LNCaP clone FGC (cell line): Measurements from ENCODE around the gene MRPS18B.
A peak's percentile ranks its signal among the peaks of the same experiment; 100 is the strongest.

Source experiments
- DNase-seq: peaks from one replicate; pipeline ENCODE4 v3.0.0-alpha.2; 2011; ENCODE audit warnings: low read depth
- H3K4me3 ChIP-seq: 2 replicates; pipeline ENCODE4 v1.5.1; 2011; ENCODE audit warnings: mild to moderate bottlenecking, low read depth, low read length, control low read depth
- TF ChIP-seq, protein P1 (sequence below): IDR thresholded peaks from 2 replicates; pipeline ENCODE4 v1.5.1; 2012; ENCODE audit warnings: mild to moderate bottlenecking; ENCODE audit not compliant: control insufficient read depth, insufficient read depth; ENCODE audit errors: extremely low read depth

MRPS18B gene

DNA sequence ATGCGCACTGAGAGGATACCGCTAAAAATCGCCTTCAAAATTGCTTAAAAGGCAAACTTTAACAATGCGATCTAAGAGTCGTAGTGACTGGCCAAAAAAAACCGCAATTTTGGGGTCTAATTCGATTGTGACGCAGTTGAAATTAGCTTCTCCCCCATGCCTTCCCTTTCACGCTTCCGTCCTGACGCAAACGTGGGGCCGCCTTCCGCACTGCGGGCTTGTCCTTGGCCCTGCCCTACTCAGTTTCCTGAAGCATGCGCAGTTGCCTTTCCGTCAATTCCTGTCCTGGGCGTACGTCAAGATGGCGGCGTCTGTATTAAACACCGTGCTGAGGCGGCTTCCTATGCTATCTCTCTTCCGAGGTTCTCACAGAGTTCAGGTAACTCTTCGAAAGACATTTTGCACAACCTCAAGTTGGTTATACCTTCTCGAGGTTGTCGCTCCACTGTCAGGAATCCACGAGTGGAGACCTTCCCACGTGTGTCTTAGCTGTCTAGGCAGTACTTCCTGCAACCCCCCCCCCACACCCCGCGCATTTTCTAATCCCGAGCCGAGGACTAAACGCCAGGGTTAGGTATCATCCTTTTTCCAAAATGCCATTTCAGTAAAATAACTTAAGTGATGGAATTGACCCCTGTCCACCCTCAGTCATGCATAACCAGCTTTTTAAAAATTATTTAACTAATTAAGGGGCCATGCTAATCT lies at the start of gene MRPS18B:
Gene MRPS18B (plus strand): TSS at position 276 of the 705 bp plus-strand sequence. CDS start 26 bp downstream, at position 302.
- TF ChIP-seq, protein P1, sequence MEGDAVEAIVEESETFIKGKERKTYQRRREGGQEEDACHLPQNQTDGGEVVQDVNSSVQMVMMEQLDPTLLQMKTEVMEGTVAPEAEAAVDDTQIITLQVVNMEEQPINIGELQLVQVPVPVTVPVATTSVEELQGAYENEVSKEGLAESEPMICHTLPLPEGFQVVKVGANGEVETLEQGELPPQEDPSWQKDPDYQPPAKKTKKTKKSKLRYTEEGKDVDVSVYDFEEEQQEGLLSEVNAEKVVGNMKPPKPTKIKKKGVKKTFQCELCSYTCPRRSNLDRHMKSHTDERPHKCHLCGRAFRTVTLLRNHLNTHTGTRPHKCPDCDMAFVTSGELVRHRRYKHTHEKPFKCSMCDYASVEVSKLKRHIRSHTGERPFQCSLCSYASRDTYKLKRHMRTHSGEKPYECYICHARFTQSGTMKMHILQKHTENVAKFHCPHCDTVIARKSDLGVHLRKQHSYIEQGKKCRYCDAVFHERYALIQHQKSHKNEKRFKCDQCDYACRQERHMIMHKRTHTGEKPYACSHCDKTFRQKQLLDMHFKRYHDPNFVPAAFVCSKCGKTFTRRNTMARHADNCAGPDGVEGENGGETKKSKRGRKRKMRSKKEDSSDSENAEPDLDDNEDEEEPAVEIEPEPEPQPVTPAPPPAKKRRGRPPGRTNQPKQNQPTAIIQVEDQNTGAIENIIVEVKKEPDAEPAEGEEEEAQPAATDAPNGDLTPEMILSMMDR: no peak
- peak; percentile 95 for DNase-seq
- H3K4me3 ChIP-seq: peak within 1 kb of the TSS; percentile 79

DNA sequence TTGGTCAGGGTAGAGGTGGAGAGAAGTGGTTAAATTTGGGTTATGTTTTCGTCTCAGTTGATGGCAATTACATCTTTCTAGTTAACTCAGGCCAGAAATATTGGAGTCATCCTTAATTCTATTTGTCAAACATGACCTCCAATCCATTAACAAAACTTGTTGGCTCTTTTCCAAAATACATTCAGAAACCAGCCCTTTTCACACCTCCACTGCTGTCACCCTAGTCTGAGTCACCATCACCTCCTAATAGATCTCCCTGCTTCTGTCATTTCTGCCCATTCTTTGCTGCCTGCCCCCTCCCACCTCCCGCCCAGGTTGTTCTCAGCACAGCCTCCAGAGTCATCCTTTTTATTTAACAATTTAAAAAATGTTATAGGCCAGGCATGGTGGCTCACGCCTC lies 49.4 kb upstream of the MRPS18B start:
- DNase-seq: no peak
- H3K4me3 ChIP-seq: no peak overlapping the region
- TF ChIP-seq, protein P1: no peak

DNA sequence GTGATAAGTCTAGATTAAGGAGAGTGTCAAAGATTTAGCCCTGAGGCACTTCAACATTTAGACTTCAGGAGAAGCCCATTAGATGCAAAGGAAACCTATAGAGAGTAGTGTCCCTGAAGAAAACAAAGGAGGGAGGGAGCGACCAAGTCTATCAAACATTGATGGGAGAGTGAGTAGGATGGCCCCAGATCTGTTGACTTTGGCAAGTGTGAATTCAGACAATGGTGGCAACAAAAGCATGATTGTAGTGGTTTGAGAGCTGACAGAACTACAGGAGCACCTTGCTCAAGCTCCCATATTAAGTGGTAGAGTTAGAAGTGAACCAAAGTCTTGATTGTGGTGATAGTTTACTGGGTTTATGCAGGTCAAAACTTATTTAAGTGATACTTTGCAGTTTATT lies 47.4 kb upstream of the MRPS18B start:
- peak overlapping the region; percentile 84 for H3K4me3 ChIP-seq
- TF ChIP-seq, protein P1: no peak

DNA sequence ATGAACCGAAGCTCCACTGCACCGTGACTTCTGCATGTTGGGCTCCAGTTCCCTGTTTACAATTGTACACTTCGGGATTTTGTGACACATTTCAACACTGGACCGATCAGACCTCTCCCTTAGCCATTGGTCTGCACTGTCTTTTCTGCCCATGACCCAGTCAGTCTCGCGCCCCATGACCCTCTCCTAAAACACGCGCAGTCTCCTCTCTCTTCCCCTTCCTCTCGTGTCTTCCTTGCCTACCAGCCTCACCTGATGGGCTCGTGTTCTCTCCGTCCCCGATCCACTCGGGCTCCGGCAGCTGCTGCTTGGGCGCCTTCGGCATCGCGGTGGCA lies 46.9 kb upstream of the MRPS18B start:
- H3K4me3 ChIP-seq: peak overlapping the region; percentile 84
- TF ChIP-seq, protein P1: no peak
- no peak for DNase-seq

More for the DNA sequence above, 47.4 kb upstream of the MRPS18B start:
- no peak for DNase-seq

DNA sequence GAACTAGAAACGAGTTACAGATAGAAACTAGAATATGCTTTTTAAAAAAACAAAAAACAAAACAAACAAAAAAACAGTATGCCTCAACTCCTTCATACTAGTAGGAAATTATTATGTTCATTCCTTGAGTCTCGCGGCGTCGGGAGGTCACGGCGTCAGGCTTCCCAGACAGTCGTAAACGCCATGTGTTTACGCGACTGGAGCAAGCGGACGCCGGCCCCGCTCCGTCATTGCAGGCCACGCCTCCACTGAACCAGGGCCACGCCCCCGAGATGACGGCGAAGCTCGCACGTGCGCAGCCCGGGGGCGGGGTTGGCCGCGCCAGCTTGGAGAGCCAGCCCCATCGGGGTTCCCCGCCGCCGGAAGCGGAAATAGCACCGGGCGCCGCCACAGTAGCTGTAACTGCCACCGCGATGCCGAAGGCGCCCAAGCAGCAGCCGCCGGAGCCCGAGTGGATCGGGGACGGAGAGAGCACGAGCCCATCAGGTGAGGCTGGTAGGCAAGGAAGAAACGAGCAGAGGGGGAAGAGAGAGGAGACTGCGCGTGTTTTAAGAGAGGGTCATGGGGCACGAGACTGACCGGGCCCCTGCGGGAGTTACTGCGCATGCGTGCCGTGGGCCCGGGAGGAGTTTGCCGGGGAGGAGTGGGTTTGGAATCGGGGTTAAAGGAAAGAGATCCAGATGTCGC lies 46.4 kb upstream of the MRPS18B start, which contains the start of gene ABCF1:
Gene ABCF1 (plus strand): TSS at position 368 of the 687 bp plus-strand sequence. CDS start 46 bp downstream, at position 414.
- DNase-seq: peak; percentile 88
- TF ChIP-seq, protein P1: no peak
- peak within 1 kb of the TSS; percentile 84 for H3K4me3 ChIP-seq

DNA sequence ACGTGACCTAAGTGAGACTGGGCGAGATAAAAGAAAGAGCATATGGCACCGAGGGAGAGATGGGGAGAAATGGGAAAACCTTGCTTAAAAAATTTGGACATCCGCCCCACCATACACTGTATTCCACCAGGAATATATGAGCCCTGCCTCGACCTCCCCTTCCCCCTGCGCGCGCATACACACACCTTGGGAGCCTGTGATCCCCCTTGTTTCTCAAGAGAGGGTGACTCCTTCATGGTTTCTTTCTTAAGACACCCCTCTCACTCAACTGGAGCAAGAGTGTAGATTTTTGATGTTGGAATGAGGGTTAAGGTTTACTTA lies 45.9 kb upstream of the MRPS18B start:
- no peak for DNase-seq
- TF ChIP-seq, protein P1: no peak
- peak overlapping the region; percentile 84 for H3K4me3 ChIP-seq
